Measurements from ENCODE around the gene C19orf85. TPM values are rescaled to one million over a fixed set of nuclear protein-coding genes. Genes with fewer than 3 reads are reported as not detected.
"Not testable (repeated sequence)": the region's sequence is repeated elsewhere in the genome, so short reads cannot be mapped to it uniquely, and the experiment has no call there.

C19orf85 gene
- total and polyA plus RNA-seq, 4 experiments from 2014 or later = not detected

DNA sequence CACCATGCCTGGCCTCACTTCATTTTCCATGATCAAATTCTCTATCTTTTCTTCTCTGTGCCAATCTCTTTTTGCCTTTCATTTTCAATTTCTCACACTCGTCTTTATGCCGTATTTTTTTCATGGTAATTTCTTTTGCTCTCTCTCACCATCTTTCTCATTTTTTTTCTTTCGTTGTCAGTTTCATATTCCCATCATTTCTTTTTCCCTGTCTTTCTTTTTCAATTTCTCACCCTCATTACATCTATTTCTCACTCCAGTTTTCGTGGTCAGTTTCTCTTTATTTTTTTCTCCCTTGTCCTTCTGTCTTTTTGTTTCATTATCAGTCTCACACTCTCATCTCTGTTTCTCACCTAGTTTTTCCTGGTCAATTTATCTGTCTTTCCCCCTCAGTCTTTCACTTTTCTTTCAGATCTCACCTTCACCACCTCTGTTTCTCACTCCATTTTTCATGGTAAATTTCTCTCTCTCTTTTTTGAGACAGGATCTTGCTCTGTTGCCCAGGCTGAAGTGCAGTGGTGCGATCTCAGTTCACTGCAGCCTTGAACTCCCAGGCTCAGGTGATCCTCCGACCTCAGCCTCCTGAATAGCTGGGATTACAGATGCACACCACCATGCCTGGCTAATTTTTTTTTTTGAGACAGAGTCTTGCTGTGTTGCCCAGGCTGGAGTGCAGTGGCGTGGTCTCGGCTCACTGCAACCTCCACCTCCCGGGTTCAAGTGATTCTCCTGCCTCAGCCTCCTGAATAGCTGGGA is 37.8 kb upstream of the C19orf85 start:
- Histone ChIP-seq H3K36me3 (ENCODE audit: insufficient read depth, low read length) (no peaks in the 10 kb centered on the region), H3K9me3 (ENCODE audit: control insufficient read depth in 1 of 2, low read length in 2 of 2) (no peaks in the 10 kb centered on the region), H3K4me3 (ENCODE audit: low read length in 2 of 2) (no peak overlapping the region), H3K4me1 (ENCODE audit: insufficient read depth, low read length) (peaks cover 4% of the 10 kb centered on the region), H3K27me3 (ENCODE audit: insufficient read depth, low read length) (no peaks in the 10 kb centered on the region), H3K27ac (ENCODE audit: low read depth, low read length) (no peak overlapping the region)
- DNase-seq = no peak
- POLR2A ChIA-PET (ENCODE audit: partially characterized antibody) = interaction anchor here (3.2 kb wide), 1 partner anchor 130 kb away, joined by 13 read pairs; no protein-coding TSS in a partner anchor
- Mint-ChIP-seq H3K27ac (peak overlapping the region in 4 of 7 donors; percentile 10 to 81 (median 24)), H3K4me1 (peaks cover 5 to 13% (median 10%) of the 10 kb centered on the region in 4 donors), H3K27me3 (no peaks in the 10 kb centered on the region), H3K36me3 (no peaks in the 10 kb centered on the region), H3K4me3 (peak overlapping the region in 2 of 8 donors; percentile 17 to 47), H3K9me3 (no peaks in the 10 kb centered on the region)
- intact Hi-C loops (cut with micrococcal nuclease) = no loop called here
- CTCF ChIA-PET (ENCODE audit: partially characterized antibody) = interaction anchor here (1.8 to 4.3 kb wide), 3 partner anchors 11 to 361 kb away, joined by 19 to 111 read pairs (median 25); partner anchors contain the start of gene ZNF784

DNA sequence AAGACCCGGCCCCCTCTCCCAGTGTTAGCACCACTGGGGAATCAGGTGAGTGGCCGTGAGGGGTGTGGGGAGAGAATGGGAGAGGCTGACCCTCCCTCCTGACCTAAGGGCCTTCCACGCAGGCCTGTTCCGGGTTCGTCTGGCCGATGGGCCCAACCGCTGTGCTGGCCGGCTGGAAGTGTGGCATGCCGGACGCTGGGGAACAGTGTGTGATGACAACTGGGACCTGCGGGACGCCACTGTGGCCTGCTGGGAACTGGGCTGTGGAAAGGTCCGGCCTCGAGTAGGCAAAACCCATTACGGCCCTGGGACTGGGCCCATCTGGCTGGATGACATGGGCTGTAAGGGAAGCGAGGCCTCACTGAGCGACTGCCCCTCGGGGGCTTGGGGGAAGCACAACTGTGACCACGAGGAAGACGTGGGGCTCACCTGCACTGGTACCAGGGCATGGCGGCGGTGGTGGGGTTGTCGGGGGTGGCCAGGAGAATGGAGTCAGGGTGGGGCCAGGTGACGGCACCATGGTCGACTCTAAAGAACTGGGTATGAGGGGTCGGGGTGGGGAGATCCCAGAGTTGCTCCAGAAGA is 35.9 kb upstream of the C19orf85 start:
- ChIA-PET CTCF (ENCODE audit: partially characterized antibody) (interaction anchor here (1.1 kb wide), 1 partner anchor 359 kb away, joined by 3 read pairs; no protein-coding TSS in a partner anchor), POLR2A (ENCODE audit: partially characterized antibody) (no interaction called here)
- peaks cover 4% of the 10 kb centered on the region for H3K4me1 ChIP-seq (ENCODE audit: insufficient read depth, low read length)
- Mint-ChIP-seq H3K36me3 (no peaks in the 10 kb centered on the region), H3K4me3 (no peak overlapping the region), H3K9me3 (no peaks in the 10 kb centered on the region), H3K4me1 (peaks cover 5 to 13% (median 10%) of the 10 kb centered on the region in 4 donors), H3K27ac (no peak overlapping the region), H3K27me3 (peaks cover 0 to under 1% of the 10 kb centered on the region in 2 donors)
- DNase-seq = no peak
- H3K27me3 ChIP-seq (ENCODE audit: insufficient read depth, low read length) = no peaks in the 10 kb centered on the region
- no peak overlapping the region for H3K27ac ChIP-seq (ENCODE audit: low read depth, low read length)
- intact Hi-C loops (cut with micrococcal nuclease) = no loop called here
- H3K36me3 ChIP-seq (ENCODE audit: insufficient read depth, low read length) = no peaks in the 10 kb centered on the region
- no peak overlapping the region for H3K4me3 ChIP-seq (ENCODE audit: low read length in 2 of 2)
- no peaks in the 10 kb centered on the region for H3K9me3 ChIP-seq (ENCODE audit: control insufficient read depth in 1 of 2, low read length in 2 of 2)

DNA sequence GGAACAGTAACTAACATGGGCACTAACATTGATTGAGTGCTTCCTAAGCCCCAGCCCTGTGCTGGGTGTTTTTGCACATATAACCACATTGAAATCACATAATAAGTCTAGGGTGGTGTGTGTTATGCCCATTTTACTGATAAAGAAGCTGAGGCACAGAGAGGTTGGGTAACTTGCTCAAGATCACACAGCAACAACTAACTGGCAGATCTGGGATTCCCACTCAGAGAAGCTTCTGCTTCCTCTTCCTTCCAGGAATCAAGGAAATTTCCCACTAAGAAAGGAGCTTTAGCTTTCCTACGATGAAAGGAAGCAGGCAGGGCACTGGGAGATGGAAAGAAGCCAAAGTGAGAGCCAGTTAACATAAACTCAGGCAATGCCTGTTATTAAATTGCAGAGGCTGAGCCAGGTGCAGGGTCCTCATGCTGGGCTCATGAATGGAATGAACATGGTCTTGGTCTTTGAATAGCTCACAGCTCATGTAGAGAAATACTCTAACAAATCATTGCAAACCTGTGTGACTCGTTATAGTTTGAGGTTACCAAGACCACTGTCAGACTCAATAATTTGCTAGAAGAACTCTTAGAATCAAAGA is 33.8 kb upstream of the C19orf85 start:
- Histone ChIP-seq H3K9me3 (ENCODE audit: control insufficient read depth in 1 of 2, low read length in 2 of 2) (no peaks in the 10 kb centered on the region), H3K4me3 (ENCODE audit: low read length in 2 of 2) (no peak overlapping the region), H3K4me1 (ENCODE audit: insufficient read depth, low read length) (peaks cover 1% of the 10 kb centered on the region), H3K27ac (ENCODE audit: low read depth, low read length) (no peak overlapping the region), H3K36me3 (ENCODE audit: insufficient read depth, low read length) (no peaks in the 10 kb centered on the region), H3K27me3 (ENCODE audit: insufficient read depth, low read length) (no peaks in the 10 kb centered on the region)
- POLR2A ChIA-PET (ENCODE audit: partially characterized antibody) = interaction anchor here (1.4 kb wide), 1 partner anchor 22 kb away, joined by 4 read pairs; the partner anchor contains the start of gene ZNF628
- H3K27me3 Mint-ChIP-seq = peaks cover 0 to 1% of the 10 kb centered on the region in 2 donors
- no peak overlapping the region for H3K27ac Mint-ChIP-seq
- intact Hi-C loops (cut with micrococcal nuclease) = no loop called here
- DNase-seq = no peak
- peaks cover 4 to 7% (median 5%) of the 10 kb centered on the region in 4 donors for H3K4me1 Mint-ChIP-seq
- no peaks in the 10 kb centered on the region for H3K9me3 Mint-ChIP-seq
- CTCF ChIA-PET (ENCODE audit: partially characterized antibody) = interaction anchor here (1.7 kb wide), 1 partner anchor 31 kb away, joined by 9 read pairs; no protein-coding TSS in a partner anchor
- H3K36me3 Mint-ChIP-seq = no peaks in the 10 kb centered on the region
- no peak overlapping the region for H3K4me3 Mint-ChIP-seq

DNA sequence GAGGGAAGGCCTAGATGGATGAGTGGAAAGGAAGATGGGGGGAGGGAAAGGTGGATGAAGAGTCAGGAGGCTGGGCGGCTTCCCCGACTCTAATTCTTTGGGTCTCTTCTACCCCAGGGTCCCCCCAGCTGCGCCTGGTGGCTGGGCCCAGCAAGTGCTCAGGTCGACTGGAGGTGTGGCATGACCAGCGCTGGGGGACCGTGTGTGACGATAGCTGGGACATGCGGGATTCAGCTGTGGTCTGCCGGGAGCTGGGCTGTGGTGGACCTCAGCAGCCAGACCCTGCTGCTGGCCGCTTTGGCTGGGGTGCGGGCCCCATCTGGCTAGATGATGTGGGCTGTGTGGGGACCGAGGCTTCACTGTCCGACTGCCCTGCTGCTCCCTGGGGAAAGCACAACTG is 33.2 kb upstream of the C19orf85 start:
- H3K4me3 ChIP-seq (ENCODE audit: low read length in 2 of 2) = no peak overlapping the region
- Mint-ChIP-seq H3K27me3 (peaks cover 2 to 5% of the 10 kb centered on the region in 2 donors), H3K9me3 (no peaks in the 10 kb centered on the region), H3K4me1 (peaks cover 0 to 4% (median 1%) of the 10 kb centered on the region in 4 donors), H3K36me3 (no peaks in the 10 kb centered on the region), H3K27ac (no peak overlapping the region), H3K4me3 (no peak overlapping the region)
- intact Hi-C loops (cut with micrococcal nuclease) = no loop called here
- no peaks in the 10 kb centered on the region for H3K9me3 ChIP-seq (ENCODE audit: control insufficient read depth in 1 of 2, low read length in 2 of 2)
- POLR2A ChIA-PET (ENCODE audit: partially characterized antibody) = interaction anchor here (1.4 kb wide), 1 partner anchor 21 kb away, joined by 4 read pairs; the partner anchor contains the start of gene ZNF628
- no peak for DNase-seq
- CTCF ChIA-PET (ENCODE audit: partially characterized antibody) = interaction anchor here (1.7 kb wide), 1 partner anchor 30 kb away, joined by 9 read pairs; no protein-coding TSS in a partner anchor
- H3K27me3 ChIP-seq (ENCODE audit: insufficient read depth, low read length) = no peaks in the 10 kb centered on the region
- no peaks in the 10 kb centered on the region for H3K4me1 ChIP-seq (ENCODE audit: insufficient read depth, low read length)
- no peak overlapping the region for H3K27ac ChIP-seq (ENCODE audit: low read depth, low read length)
- H3K36me3 ChIP-seq (ENCODE audit: insufficient read depth, low read length) = no peaks in the 10 kb centered on the region

DNA sequence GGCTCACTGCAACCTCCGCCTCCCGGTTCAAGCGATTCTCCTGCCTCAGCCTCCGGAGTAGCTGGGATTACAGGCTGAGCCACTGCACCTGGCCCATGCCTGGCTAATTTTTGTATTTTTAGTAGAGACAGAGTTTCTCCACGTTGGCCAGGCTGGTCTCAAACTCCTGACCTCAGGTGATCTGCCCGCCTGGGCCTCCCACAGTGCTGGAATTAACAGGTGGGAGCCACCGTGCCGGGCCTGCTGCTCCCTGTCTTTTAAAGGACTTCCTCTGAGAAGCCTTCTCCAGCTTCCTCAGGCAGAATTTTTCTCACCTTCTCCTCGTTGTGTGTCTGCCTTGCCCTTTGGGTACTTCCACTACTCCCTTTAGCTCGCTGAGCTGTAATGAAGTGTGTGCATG is 32.3 kb upstream of the C19orf85 start:
- not testable (repeated sequence) for H3K27ac Mint-ChIP-seq

DNA sequence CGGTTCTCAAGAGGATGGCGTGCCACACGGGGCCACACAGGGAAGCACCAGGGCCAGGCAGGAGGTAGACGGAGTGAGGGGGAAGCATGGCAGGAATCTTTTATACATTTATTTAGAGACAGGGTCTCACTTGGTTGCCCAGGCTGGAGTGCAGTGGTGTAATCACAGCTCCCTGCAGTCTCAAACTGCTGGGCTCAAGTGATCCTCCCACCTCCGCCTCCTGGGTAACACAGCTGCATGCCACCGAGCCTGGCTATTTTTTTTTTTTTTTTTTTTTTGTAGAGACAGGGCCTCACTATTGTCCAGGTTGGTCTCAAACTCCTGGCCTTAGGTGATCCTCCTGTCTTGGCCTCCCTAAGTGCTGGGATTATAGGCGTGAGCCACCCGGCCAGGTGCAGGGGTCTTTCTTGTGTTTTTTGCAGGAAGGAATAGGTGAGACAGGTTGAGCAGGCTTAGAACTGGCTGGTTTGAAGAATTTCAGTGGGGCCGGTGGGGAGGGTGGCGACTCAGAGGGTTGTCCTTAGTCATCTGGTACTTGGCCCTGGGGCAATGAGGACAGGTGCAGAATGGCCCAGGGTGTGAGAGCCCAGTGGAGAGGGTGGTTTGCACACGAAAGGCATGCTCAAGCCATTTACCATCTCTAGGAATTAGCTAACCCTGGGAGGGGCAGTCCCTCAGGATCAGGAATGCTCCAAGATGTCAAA is 31.2 kb upstream of the C19orf85 start:
- Histone ChIP-seq H3K27me3 (ENCODE audit: insufficient read depth, low read length) (no peaks in the 10 kb centered on the region), H3K4me3 (ENCODE audit: low read length in 2 of 2) (no peak overlapping the region), H3K27ac (ENCODE audit: low read depth, low read length) (no peak overlapping the region), H3K9me3 (ENCODE audit: control insufficient read depth in 1 of 2, low read length in 2 of 2) (no peaks in the 10 kb centered on the region), H3K4me1 (ENCODE audit: insufficient read depth, low read length) (no peaks in the 10 kb centered on the region), H3K36me3 (ENCODE audit: insufficient read depth, low read length) (no peaks in the 10 kb centered on the region)
- DNase-seq = no peak
- intact Hi-C loops (cut with micrococcal nuclease) = no loop called here
- Mint-ChIP-seq H3K4me3 (no peak overlapping the region), H3K27ac (no peak overlapping the region), H3K9me3 (no peaks in the 10 kb centered on the region), H3K4me1 (peaks cover 0 to 2% (median under 1%) of the 10 kb centered on the region in 4 donors), H3K36me3 (no peaks in the 10 kb centered on the region), H3K27me3 (peaks cover 5 to 12% of the 10 kb centered on the region in 2 donors)
- ChIA-PET POLR2A (ENCODE audit: partially characterized antibody) (interaction anchor here (2.0 kb wide), 1 partner anchor 19 kb away, joined by 9 read pairs; the partner anchor contains the start of gene ZNF628), CTCF (ENCODE audit: partially characterized antibody) (interaction anchor here (1.5 to 3.5 kb wide), 2 partner anchors 9 to 10 kb away, joined by 3 to 14 read pairs; partner anchors contain the start of gene NAT14)

More for the DNA sequence above, 32.3 kb upstream of the C19orf85 start:
- H3K27me3 ChIP-seq (ENCODE audit: insufficient read depth, low read length); H3K4me3 ChIP-seq (ENCODE audit: low read length in 2 of 2); H3K27me3 Mint-ChIP-seq; H3K4me1 ChIP-seq (ENCODE audit: insufficient read depth, low read length); H3K27ac ChIP-seq (ENCODE audit: low read depth, low read length); intact Hi-C loops (cut with micrococcal nuclease); POLR2A ChIA-PET (ENCODE audit: partially characterized antibody); H3K36me3 Mint-ChIP-seq; DNase-seq; H3K4me3 Mint-ChIP-seq; H3K9me3 Mint-ChIP-seq; H3K4me1 Mint-ChIP-seq; H3K36me3 ChIP-seq (ENCODE audit: insufficient read depth, low read length); H3K9me3 ChIP-seq (ENCODE audit: control insufficient read depth in 1 of 2, low read length in 2 of 2): not testable (repeated sequence)
- CTCF ChIA-PET (ENCODE audit: partially characterized antibody) = interaction anchor here (1.5 to 3.5 kb wide), 3 partner anchors 8 to 29 kb away, joined by 3 to 14 read pairs (median 9); partner anchors contain the start of gene NAT14

All from CD4-positive, alpha-beta memory T cell (primary cell).